HG02970 (cell line): Measurements from ENCODE around the gene CXCL12.

ENCODE experiments used
- ATAC-seq: cut with Tn5 transposase; IDR thresholded peaks from one replicate; pipeline ENCODE4 v1.9.1; 2021; ENCODE audit warnings: mild to moderate bottlenecking, moderate library complexity, moderate number of reproducible peaks; ENCODE audit not compliant: unreplicated experiment, low FRiP score

CXCL12 gene

DNA sequence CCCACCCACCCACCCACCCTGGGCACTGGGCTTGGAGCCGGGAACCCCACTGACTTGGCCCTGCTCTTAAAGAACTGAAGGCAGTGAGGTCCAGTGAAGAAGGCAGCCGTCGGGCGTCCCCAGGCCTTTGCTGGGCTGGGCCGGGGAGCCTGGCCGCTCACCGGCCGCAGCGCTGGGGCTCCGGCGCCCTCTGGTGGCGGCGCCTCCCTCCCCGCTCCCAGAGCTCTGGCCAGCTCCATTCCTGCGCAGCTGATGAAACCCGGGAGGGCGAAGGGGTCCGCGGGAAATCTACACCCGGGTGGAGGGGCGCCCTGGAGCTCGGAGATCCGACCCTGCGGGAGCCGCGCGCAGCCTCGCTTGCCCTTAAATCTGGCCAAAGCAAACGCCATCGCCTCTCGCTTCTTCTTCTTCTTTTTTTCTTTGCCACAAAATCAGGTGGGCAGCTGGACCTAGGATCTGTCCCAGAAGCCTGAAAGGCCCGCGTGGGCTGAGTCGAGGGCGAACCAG is 1.7 kb upstream of the CXCL12 start:
- ATAC-seq, result no peak

- no peak for ATAC-seq
Measured at GRCh38 chr10:44385696-44386441, 972 bp upstream of the CXCL12 start.

DNA sequence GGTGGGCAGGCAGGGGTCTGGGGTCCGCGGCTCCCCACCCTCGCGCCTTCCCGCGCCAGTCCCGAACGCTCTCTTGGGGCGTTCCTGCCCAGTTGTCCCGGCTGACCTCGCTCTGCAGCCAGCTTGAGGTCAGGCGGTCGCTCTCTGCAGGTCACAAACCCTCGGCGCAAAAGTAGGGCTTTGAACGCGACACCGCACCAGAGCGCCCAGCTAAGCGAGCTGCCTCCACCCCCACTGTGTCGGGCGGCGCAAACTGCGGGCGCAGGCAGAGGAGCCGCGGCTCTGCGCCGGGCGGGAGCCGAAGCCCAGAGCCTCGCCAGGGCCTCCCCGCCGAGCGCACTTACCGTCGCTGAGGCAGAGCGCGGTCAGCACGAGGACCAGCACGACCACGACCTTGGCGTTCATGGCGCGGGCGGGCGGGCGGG is 284 bp downstream of the CXCL12 start:
- no peak for ATAC-seq

DNA sequence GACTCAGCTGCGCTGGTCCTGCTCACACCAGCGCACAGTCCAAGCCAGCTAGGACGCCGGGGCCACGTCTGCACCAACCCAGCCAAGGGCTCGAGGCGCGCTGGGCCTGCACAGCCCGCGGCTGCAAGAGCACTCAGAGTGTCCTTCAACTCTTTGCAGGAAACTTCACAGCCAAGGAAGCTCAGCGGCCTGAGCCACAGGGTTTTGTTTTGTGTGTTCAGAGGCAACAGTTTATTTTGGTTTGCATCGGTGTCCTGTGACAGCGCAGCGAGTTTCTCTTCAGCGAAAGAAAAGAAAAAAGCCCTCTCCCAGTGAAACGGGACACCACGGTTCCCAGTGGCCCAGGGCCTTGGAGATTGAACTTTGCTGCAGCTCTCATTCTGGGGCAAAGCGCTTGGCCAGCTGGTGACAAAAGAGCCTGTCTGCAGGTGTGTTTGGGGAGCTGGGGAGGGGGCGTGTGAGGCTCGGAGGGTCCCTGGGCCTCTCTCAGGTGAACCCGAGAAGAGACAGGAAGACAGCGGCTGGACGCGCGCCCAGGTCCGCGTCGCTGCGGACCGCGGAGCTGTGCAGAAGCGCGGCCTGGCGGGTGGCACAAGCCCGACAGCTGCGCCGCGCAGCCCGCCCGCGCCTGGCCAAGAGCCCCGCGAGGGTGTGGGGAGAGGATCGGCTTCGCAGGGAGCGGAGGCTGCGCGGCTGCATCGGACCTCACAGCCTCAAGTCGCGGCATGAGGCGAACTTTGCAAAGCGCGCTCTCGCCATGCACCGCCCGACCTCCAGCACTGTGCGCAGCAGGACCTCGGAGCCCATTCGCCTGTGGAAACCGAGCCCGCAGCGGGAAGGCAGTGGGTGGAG is 922 bp downstream of the CXCL12 start:
- no peak for ATAC-seq

DNA sequence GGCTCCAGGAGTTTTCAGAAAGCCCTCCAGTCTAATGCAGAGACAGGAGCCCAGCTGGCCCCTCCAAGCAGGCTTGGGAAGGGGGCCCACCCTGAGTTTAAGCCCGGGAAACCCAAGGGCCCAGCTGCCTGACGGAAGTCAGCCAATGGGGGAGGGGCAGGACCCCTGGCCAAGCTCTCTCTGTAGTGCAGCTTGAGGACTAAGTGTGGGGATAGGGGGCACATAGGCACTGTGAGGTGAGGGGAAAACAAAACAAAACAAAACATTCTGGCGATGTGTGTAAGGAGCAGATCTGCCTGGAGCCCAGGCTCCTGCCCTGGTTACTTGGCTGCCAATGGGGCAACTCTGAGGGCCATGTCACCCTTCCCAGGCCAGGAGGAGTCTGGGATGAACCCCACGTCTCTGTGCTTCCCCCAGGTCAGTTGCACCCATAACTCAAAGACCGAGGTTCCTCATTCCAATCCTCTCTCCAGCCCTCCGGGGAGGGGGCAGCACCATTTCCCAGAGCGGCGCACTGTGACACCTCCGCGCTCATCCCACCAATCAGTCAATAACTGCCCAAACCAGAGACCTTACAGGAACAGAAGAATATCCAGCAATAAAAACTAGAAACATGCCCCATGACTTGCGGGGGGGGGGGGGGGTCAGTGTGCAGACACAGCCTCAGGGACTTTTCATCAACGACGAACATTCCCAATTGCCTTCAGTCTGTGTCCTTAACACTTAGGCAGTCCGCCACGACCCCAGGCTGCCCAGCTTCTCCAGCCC is 1.7 kb downstream of the CXCL12 start:
- ATAC-seq, result no peak

DNA sequence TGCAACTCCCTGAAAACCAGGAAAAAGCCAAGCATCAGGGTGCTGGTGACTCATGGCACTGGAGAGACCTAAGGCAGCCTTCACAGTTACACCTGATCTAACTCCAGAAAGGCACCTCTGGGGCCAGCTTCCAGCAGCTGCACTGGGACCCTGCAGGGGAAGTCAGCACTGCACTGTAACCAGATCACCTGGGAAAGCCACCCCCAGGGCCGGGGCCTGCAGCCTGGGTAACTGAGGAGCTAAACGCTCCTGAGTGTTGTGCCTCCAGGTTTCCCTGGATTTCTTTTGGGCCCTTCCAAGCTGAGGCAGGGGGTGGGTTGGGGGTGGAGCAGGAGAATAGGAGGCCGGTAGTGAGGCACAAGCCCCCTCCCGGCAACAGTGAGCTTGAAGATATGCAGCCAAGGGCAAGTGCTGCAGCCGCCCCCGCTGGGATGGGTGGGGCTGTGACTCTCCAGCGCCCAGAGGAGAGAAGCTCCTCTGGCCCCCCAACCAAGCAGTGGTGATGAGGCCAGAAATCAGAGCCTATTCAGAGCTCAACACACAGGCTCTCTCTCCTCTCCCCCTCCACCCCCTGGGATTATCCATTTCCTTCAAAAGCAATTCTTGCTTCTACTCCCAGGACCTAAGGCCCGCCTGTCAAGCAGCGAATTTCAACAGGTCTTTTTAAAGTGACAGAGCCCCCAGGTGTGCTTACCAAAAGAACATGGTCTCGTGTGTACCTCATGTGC is 2.6 kb downstream of the CXCL12 start:
- ATAC-seq, result no peak

GRCh38 chr10:44380829-44381600 is 3.9 kb downstream of the CXCL12 start:
- no peak for ATAC-seq

DNA sequence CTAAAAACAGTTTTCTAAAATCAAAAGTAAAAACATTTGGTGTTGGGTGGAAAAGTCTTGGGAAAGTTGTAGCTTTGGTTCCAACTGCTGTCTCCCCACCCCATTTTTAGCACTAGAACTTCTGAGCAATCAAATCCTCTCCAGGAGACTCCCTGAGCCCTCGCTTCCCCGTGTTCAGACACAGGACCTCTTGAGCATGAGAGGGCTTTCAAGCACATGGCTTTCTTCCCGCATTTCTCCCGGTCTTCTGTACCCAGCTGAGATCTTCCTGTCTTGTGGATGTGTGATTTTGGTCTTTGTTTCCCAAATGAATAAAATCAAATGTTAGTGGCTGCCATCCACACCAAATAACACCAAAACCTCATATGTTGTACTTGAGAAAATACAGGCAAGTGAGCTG is 5.0 kb downstream of the CXCL12 start:
- no peak for ATAC-seq

GRCh38 chr10:44378626-44379025 is 6.3 kb downstream of the CXCL12 start:
- ATAC-seq, result no peak

DNA sequence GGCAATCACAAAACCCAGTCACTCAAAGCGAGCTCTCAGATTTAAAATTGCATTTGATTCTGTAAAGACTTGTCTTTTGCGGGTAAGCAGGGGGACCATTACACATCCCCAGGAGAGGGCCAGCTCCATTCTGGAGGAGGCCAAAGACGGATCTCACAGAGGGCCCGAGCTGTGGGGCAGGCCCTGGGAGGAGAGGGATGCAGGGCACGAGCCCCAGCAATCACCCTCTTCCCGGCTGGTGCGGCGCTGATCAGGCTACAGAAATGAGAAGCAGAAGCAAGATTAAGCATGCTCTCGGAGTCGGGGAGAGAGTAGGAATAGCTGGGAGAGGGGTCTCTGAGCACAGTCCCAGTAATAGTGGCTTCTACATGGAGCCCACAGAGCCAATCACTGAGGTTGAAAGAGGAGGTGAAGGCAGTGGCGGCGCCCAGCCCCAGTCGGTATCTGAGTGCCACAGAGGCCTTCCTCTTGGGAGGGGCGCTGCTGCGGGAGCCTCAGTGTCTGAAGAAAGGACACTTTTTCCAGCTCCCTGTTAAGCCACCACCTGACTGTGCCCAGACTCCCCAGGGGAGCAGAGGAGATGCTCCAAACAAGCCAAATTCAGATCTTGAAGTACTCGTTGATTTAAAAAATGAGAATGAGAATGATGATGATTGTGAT is 7.1 kb downstream of the CXCL12 start:
- ATAC-seq, result no peak

GRCh38 chr10:44376472-44377099 is 8.3 kb downstream of the CXCL12 start:
- ATAC-seq, result no peak

GRCh38 chr10:44374155-44374554 is 10.7 kb downstream of the CXCL12 start:
- ATAC-seq, result no peak

DNA sequence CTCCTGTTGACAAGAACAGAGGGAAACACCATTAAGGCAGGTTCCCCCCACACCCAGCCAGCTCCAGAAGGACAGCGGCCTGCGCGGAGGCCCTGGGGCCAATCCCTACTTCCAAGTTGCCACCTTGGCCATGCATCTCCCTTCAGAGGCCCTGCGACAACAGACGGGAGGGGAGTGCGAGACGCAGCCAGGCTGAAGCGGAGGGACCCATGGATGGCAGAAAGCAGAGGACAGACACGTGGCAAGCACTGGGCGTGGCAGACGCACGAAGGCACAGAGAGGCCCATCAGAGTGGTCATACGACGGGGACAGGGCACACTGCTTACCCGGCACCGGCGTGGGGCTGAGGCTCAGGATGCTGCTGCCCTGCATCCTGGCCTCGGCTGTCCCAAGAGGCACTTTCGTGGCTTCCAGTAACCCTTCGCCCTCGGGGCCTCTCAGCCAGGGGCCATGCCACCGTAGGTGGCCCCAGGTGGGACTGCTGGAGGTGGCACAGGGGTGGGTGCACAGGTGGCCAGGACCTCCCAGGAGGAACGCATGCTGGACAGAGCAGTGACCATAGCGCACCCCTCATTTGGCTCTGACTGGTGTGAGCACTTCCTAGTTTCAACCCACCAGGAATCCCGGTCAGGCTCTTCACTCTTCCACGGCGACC is 11.4 kb downstream of the CXCL12 start:
- no peak for ATAC-seq

DNA sequence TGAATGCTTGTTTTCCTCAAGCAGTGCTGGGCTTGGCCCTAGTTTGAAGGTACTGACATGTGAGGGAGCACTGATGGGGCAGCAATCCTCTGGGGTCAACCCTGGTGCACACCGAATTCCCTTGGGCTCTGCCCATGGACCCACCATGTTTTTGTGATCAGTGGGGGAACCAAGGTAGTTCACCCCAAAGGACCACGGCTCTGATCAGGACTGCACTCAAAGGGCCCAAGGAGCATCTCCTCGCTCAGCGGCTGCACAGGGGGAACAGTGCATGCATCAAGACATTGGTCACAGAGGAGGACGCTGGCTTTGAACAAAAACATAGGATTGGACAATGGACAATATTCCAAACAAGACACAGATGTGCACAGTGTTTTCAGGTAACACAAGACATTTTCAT is 12.7 kb downstream of the CXCL12 start:
- ATAC-seq, result no peak

DNA sequence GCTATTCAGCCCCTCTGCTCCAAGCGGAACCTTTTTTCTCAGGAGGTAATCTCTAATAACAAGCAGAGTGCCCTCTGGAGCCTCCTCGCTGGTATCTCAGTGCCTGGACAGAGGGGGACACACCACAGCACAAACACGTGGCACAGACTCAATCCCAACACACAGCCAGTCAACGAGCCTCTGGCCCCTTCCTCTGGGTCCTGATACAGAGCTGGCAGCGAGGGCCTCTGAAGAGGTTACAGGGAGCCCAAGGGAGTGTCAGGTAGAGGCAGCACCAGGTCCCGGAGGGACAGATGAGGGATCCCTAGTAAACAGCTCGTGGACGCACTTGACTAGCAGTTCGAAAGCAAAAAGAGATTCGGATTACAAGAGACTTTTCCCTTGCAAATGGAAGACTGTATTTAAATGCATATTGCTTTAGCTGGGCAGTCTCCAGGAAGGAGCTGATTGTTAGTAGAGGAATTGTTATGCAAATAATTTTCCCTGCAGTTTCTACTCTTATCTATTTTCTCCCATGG is 14.1 kb downstream of the CXCL12 start:
- no peak for ATAC-seq

- ATAC-seq, result no peak
Measured at GRCh38 chr10:44369854-44370253, 15.0 kb downstream of the CXCL12 start.

GRCh38 chr10:44369296-44369695 is 15.6 kb downstream of the CXCL12 start:
- no peak for ATAC-seq

DNA sequence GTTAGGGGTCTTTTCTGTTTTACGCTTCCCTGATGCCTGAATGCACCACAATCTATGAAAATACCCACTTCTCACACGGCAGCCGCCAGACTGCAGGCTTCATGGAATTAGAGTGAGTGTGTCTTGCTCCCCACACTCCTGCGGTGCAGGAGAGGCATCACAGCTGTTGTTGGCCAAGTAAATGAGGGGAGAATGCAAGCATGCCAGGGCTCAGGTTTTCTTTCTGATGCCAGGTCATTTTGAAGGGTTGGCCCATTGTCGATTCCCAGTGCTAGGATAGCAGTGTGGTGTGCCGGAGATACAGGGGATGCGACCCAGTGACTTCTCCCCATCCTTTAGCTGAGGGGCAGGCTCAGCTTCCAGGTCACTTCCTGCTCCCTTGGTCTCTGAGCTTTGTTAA is 16.3 kb downstream of the CXCL12 start:
- ATAC-seq, result no peak
